IMR-90 (cell line): ENCODE measurements around the gene ITPR2. TPM values are rescaled to one million over a fixed set of nuclear protein-coding genes. Genes with fewer than 3 reads are reported as not detected.

Experiments used
- ATAC-seq: fragments of 200-7000 bp; cut with Tn5 transposase; 2 replicates; pipeline ENCODE4 v1.9.1; 2020; ENCODE audit warnings: low read depth, mild to moderate bottlenecking, moderate library complexity
- BruUV-seq: library from RNA; stranded (reverse); fragments of 400-500 nt; replicated peaks from 2 replicates; lab custom pipeline; 2021; lab: Mats Ljungman, UMichigan
- CTCF ChIA-PET: fragments of 300-600 bp; formaldehyde crosslinking; extraction: SDS; loops from one replicate; lab custom pipeline; 2021; ENCODE audit warnings: antibody characterized with exemption; lab: Yijun Ruan, JAX
- POLR2A ChIA-PET: fragments of 300-600 bp; sonication (Branson Sonifier 250); formaldehyde crosslinking; loops from one replicate; lab custom pipeline; 2022; ENCODE audit warnings: antibody characterized with exemption; ENCODE audit not compliant: unreplicated experiment; lab: Charles Lee
- DNase-seq: peaks from one replicate; pipeline ENCODE4 v3.0.0; 2013
- H2AFZ ChIP-seq: replicated peaks from 2 replicates; pipeline ENCODE3; 2013; ENCODE audit warnings: low read length, mild to moderate bottlenecking; ENCODE audit not compliant: poor library complexity
- H2AK5ac ChIP-seq: 2 replicates; pipeline ENCODE4 v1.6.1; 2013; ENCODE audit warnings: low read depth, low read length, inconsistent platforms
- H2AK9ac ChIP-seq: replicated peaks from 2 replicates; pipeline ENCODE3; 2013; ENCODE audit warnings: mild to moderate bottlenecking, low read depth, low read length, moderate library complexity; ENCODE audit not compliant: poor library complexity
- H2BK120ac ChIP-seq: 2 replicates; pipeline ENCODE4 v1.6.1; 2013; ENCODE audit warnings: low read depth, low read length, inconsistent platforms
- H2BK15ac ChIP-seq: 3 replicates; pipeline ENCODE4 v1.6.1; 2013; ENCODE audit warnings: low read depth, low read length, inconsistent platforms
- H2BK20ac ChIP-seq: 2 replicates; pipeline ENCODE4 v1.6.1; 2013; ENCODE audit warnings: low read depth, mild to moderate bottlenecking, inconsistent platforms, low read length, moderate library complexity
- H2BK5ac ChIP-seq: 2 replicates; pipeline ENCODE4 v1.6.1; 2013; ENCODE audit warnings: mild to moderate bottlenecking, low read depth, low read length, inconsistent platforms; ENCODE audit not compliant: poor library complexity, severe bottlenecking
- H3K14ac ChIP-seq: replicated peaks from 2 replicates; pipeline ENCODE4 v1.6.1; 2013; ENCODE audit warnings: low read depth, low read length, inconsistent platforms
- H3K18ac ChIP-seq: 2 replicates; pipeline ENCODE4 v1.6.1; 2013; ENCODE audit warnings: low read depth, low read length, control low read depth
- H3K23ac ChIP-seq: 2 replicates; pipeline ENCODE4 v1.6.1; 2013; ENCODE audit warnings: low read depth, low read length, inconsistent platforms
- H3K27ac ChIP-seq: 2 replicates; pipeline ENCODE4 v1.5.1; 2013; ENCODE audit warnings: mild to moderate bottlenecking, control low read depth, low read length; ENCODE audit not compliant: insufficient read depth
- H3K27me3 ChIP-seq: 2 replicates; pipeline ENCODE4 v1.6.1; 2013; ENCODE audit warnings: low read length; ENCODE audit not compliant: control insufficient read depth, insufficient read depth
- H3K36me3 ChIP-seq: 2 replicates; pipeline ENCODE4 v1.6.1; 2013; ENCODE audit warnings: low read length, mixed read lengths; ENCODE audit not compliant: control insufficient read depth, insufficient read depth
- H3K4ac ChIP-seq: 2 replicates; pipeline ENCODE4 v1.6.1; 2013; ENCODE audit warnings: low read depth, low read length, inconsistent platforms
- H3K4me1 ChIP-seq: 2 replicates; pipeline ENCODE4 v1.6.1; 2013; ENCODE audit warnings: low read length, mixed read lengths; ENCODE audit not compliant: control insufficient read depth, insufficient read depth
- H3K4me2 ChIP-seq: 2 replicates; pipeline ENCODE4 v1.6.1; 2013; ENCODE audit warnings: low read depth, mild to moderate bottlenecking, control low read depth, low read length, moderate library complexity
- H3K4me3 ChIP-seq: 2 replicates; pipeline ENCODE4 v1.5.1; 2013; ENCODE audit warnings: low read depth, mild to moderate bottlenecking, control low read depth, low read length, moderate library complexity; ENCODE audit not compliant: insufficient read depth
- H3K56ac ChIP-seq: 2 replicates; pipeline ENCODE4 v1.6.1; 2013; ENCODE audit warnings: low read length, inconsistent platforms; ENCODE audit not compliant: insufficient read depth; ENCODE audit errors: extremely low read depth
- H3K79me1 ChIP-seq, 2 experiments: 2 replicates each; pipeline ENCODE4 v1.6.1; 2013; ENCODE audit warnings: low read length in 2 of 2, inconsistent platforms in 1 of 2, low read depth in 1 of 2
- H3K9ac ChIP-seq: 2 replicates; pipeline ENCODE4 v1.6.1; 2013; ENCODE audit warnings: low read depth, low read length, control low read depth
- H3K9me1 ChIP-seq: 2 replicates; pipeline ENCODE4 v1.6.1; 2013; ENCODE audit warnings: low read length, inconsistent platforms; ENCODE audit not compliant: insufficient read depth
- H3K9me3 ChIP-seq: 2 replicates; pipeline ENCODE4 v1.6.1; 2013; ENCODE audit warnings: low read length; ENCODE audit not compliant: control insufficient read depth, insufficient read depth
- H4K20me1 ChIP-seq: 2 replicates; pipeline ENCODE4 v1.6.1; 2013; ENCODE audit warnings: low read length, inconsistent platforms; ENCODE audit not compliant: insufficient read depth
- H4K5ac ChIP-seq: 2 replicates; pipeline ENCODE4 v1.6.1; 2013; ENCODE audit warnings: mild to moderate bottlenecking, low read depth, low read length, control low read depth
- H4K8ac ChIP-seq, 2 experiments: 2 replicates each; pipeline ENCODE4 v1.6.1; 2013; ENCODE audit warnings: low read depth in 2 of 2, low read length in 2 of 2, control low read depth in 1 of 2, inconsistent platforms in 1 of 2
- H4K91ac ChIP-seq: 2 replicates; pipeline ENCODE4 v1.6.1; 2013; ENCODE audit warnings: low read depth, low read length, inconsistent platforms; ENCODE audit not compliant: insufficient read depth
- BHLHE40 ChIP-seq: fragments of 150-350 bp; IDR thresholded peaks from 2 replicates; pipeline ENCODE4 v1.6.1; 2016; ENCODE audit warnings: mild to moderate bottlenecking, low read depth, low read length
- CEBPB ChIP-seq: IDR thresholded peaks from 2 replicates; pipeline ENCODE4 v1.6.1; 2012; ENCODE audit warnings: low read depth, low read length, improper control_type of control experiment
- CHD1 ChIP-seq: IDR thresholded peaks from 2 replicates; pipeline ENCODE4 v1.6.1; 2012; ENCODE audit warnings: low read depth, low read length, improper control_type of control experiment
- FOS ChIP-seq: fragments of 150-350 bp; IDR thresholded peaks from 2 replicates; pipeline ENCODE4 v1.6.1; 2016; ENCODE audit warnings: low read depth, low read length
- MAFK ChIP-seq: IDR thresholded peaks from 2 replicates; pipeline ENCODE4 v1.6.1; 2012; ENCODE audit warnings: low read depth, low read length, improper control_type of control experiment
- MAZ ChIP-seq: IDR thresholded peaks from 2 replicates; pipeline ENCODE4 v1.6.1; 2012; ENCODE audit warnings: low read depth, mild to moderate bottlenecking, low read length, improper control_type of control experiment, moderate library complexity, borderline replicate concordance
- MXI1 ChIP-seq: IDR thresholded peaks from 2 replicates; pipeline ENCODE4 v1.6.1; 2012; ENCODE audit warnings: low read depth, mild to moderate bottlenecking, low read length, moderate library complexity, borderline replicate concordance
- NFE2L2 ChIP-seq: fragments of 150-350 bp; IDR thresholded peaks from 2 replicates; pipeline ENCODE4 v1.6.1; 2016; ENCODE audit warnings: low read depth, mild to moderate bottlenecking, low read length
- POLR2A ChIP-seq: IDR thresholded peaks from 2 replicates; pipeline ENCODE4 v1.6.1; 2012; ENCODE audit warnings: mild to moderate bottlenecking, low read depth, low read length
- RAD21 ChIP-seq: IDR thresholded peaks from 2 replicates; pipeline ENCODE4 v1.6.1; 2012; ENCODE audit warnings: low read length, improper control_type of control experiment
- RFX5 ChIP-seq: IDR thresholded peaks from 2 replicates; pipeline ENCODE4 v1.8.0; 2012; ENCODE audit warnings: low read depth, mild to moderate bottlenecking, low read length, moderate library complexity
- SMC3 ChIP-seq: fragments of 150-350 bp; IDR thresholded peaks from 2 replicates; pipeline ENCODE4 v1.6.1; 2016; ENCODE audit warnings: low read depth, mild to moderate bottlenecking, antibody characterized with exemption, low read length, moderate library complexity
- WGBS, 2 experiments: methylation state at CpG; one replicate each; pipeline versions ENCODE4 v1.1.5 to v1.1.7; 2013; ENCODE audit warnings: missing lambda C conversion rate in 2 of 2; ENCODE audit not compliant: insufficient read length in 1 of 2; ENCODE audit errors: extremely low coverage in 2 of 2; 5-methylcytosine and 5-hydroxymethylcytosine counted together
- dilution Hi-C: fragments of 300-500 bp; cut with HindIII; formaldehyde crosslinking; loops from one replicate; pipeline ENCODE4 v1.14.3; 2018; ENCODE audit warnings: low sequenced_read_pairs; ENCODE audit not compliant: unreplicated experiment
- in situ Hi-C: fragments of 300-500 bp; cut with MboI; formaldehyde crosslinking; loops from 3 replicates; pipeline ENCODE4 v1.14.3; 2019; ENCODE audit warnings: low sequenced_read_pairs, inconsistent platforms, mixed read lengths
- intact Hi-C: fragments of 100-400 bp; cut with micrococcal nuclease; formaldehyde crosslinking; loops from 2 replicates; pipeline ENCODE4 v1.10.0; 2022
- polyA plus RNA-seq, 3 experiments: library from polyadenylated mRNA; depleted of rRNA; stranded (reverse); fragments of >200 nt; gene quantifications; 2 replicates each; pipeline ENCODE4 v1.2.3, GENCODE V29; 2012; ENCODE audit warnings: low replicate concordance in 1 of 3
- total RNA-seq: library from RNA; depleted of rRNA; stranded (reverse); fragments of >200 nt; gene quantifications from 2 replicates; pipeline ENCODE4 v1.2.3, GENCODE V29; 2012
- TF ChIP-seq, protein P1 (sequence below): fragments of 150-350 bp; IDR thresholded peaks from 2 replicates; pipeline ENCODE4 v1.6.1; 2017; ENCODE audit warnings: mild to moderate bottlenecking, antibody characterized with exemption, low read length, low read depth
- TF ChIP-seq, protein P2 (sequence below): conservative IDR thresholded peaks from 2 replicates; pipeline ENCODE4 v1.5.1; 2012; ENCODE audit warnings: mild to moderate bottlenecking, low read depth, low read length, improper control_type of control experiment

ITPR2 gene
- total and polyA plus RNA-seq, 2 of the 4 experiments (the other 2 are of a cell fraction): 1.2 to 9.0 TPM

DNA sequence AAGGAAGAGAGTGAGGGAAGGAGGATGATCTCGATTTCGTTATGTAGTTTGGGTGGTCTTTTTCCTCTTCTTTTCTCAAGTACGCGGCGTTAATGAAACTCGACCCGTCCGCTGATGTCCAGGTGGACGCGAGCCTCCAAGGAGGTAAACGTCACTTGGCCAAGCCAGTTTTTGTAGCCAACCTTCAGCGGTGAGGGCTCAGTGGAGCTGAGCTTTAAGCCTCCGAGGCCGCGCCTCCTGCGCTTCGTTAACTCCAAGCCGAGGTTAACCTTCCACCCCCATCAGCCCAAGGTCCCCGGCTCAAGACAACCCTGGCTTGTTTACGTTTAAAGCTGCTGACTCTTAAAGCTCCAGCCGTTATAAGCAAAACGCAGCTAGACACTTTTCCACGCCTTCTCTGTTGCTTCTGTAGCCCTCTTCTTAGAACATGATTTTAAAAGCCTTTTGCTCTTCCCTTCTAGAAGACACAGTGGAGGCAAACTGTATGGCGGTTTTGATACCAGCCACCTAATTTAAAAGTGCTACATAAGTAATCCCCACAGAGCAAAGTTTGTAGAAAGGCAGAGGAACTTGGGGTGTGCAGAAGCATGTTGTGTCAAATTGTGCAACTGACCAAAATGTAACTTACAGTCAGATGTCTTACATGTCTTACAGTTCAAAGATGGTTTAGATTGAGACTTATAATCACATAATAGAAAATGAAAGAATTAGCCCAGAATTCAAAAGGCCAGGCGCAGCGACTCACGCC lies 923 bp upstream of the ITPR2 start:
- Histone ChIP-seq H3K18ac (peak overlapping the region; percentile 1), H3K9me3 (no peaks in the 10 kb centered on the region), H3K9me1 (peaks cover 3% of the 10 kb centered on the region; the same call in 1 of the 2 replicates), H2AK9ac (no peak overlapping the region), H3K56ac (no peak overlapping the region), H4K5ac (peak overlapping the region; percentile 31; the same call in 1 of the 2 replicates), H2BK120ac (peak overlapping the region; percentile 1), H2AFZ (peak overlapping the region; percentile 79), H3K14ac (no peak overlapping the region; the same call in 1 of the 2 replicates), H4K91ac (no peak overlapping the region), H3K4me2 (peak overlapping the region; percentile 92), H3K23ac (peak overlapping the region; percentile 28), H2BK20ac (no peak overlapping the region), H2BK15ac (0 out of 3 replicates have a peak overlapping the region, but pooled peaks have one; percentile 3), H3K27me3 (no peaks in the 10 kb centered on the region), H3K36me3 (no peaks in the 10 kb centered on the region), H4K20me1 (no peaks in the 10 kb centered on the region), H3K27ac (peak overlapping the region; percentile 36), H3K4ac (0 out of 2 replicates have a peak overlapping the region, but pooled peaks have one; percentile 2), H3K4me1 (peaks cover 5% of the 10 kb centered on the region; the same call in 1 of the 2 replicates), H2AK5ac (no peak overlapping the region), H3K9ac (peak overlapping the region; percentile 40), H4K8ac (peak overlapping the region in 1 of 2 experiments; percentile 4; a peak in 1 of 4 replicates), H3K4me3 (peak overlapping the region; percentile 60), H2BK5ac (no peak overlapping the region), H3K79me1 (peaks cover 12 to 19% of the 10 kb centered on the region in 2 experiments)
- 16% methylated on average over 10 of the region's 27 CpGs; no CpG with 5 or more reads in 1 of the 2 experiments for WGBS, 2 experiments
- ChIA-PET CTCF (interaction anchor here (0.8 to 1.5 kb wide), 6 partner anchors 10 to 179 kb away, joined by 3 to 8 read pairs (median 3); no protein-coding TSS in a partner anchor), POLR2A (no interaction called here)
- intact Hi-C loops (loop anchor here (2.0 kb wide), 1 partner anchor 111 kb away; no protein-coding TSS in a partner anchor), dilution Hi-C loops (no loop called here), in situ Hi-C loops (no loop called here)
- peak; percentile 13 for DNase-seq
- BruUV-seq: no TSS peak
- ATAC-seq: peak; percentile 5; the same call in 1 of the 2 replicates
- TF ChIP-seq, protein P1, sequence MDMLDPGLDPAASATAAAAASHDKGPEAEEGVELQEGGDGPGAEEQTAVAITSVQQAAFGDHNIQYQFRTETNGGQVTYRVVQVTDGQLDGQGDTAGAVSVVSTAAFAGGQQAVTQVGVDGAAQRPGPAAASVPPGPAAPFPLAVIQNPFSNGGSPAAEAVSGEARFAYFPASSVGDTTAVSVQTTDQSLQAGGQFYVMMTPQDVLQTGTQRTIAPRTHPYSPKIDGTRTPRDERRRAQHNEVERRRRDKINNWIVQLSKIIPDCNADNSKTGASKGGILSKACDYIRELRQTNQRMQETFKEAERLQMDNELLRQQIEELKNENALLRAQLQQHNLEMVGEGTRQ: no peak
- no peak for TF ChIP-seq CHD1
- TF ChIP-seq BHLHE40: no peak
- no peak for TF ChIP-seq FOS
- no peak for TF ChIP-seq POLR2A
- TF ChIP-seq MAZ: no peak
- no peak for TF ChIP-seq NFE2L2
- TF ChIP-seq, protein P2, sequence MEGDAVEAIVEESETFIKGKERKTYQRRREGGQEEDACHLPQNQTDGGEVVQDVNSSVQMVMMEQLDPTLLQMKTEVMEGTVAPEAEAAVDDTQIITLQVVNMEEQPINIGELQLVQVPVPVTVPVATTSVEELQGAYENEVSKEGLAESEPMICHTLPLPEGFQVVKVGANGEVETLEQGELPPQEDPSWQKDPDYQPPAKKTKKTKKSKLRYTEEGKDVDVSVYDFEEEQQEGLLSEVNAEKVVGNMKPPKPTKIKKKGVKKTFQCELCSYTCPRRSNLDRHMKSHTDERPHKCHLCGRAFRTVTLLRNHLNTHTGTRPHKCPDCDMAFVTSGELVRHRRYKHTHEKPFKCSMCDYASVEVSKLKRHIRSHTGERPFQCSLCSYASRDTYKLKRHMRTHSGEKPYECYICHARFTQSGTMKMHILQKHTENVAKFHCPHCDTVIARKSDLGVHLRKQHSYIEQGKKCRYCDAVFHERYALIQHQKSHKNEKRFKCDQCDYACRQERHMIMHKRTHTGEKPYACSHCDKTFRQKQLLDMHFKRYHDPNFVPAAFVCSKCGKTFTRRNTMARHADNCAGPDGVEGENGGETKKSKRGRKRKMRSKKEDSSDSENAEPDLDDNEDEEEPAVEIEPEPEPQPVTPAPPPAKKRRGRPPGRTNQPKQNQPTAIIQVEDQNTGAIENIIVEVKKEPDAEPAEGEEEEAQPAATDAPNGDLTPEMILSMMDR: no peak
- TF ChIP-seq RFX5: no peak
- no peak for TF ChIP-seq SMC3
- TF ChIP-seq MAFK: no peak
- no peak for TF ChIP-seq MXI1
- TF ChIP-seq CEBPB: no peak
- no peak for TF ChIP-seq RAD21
